Gastroesophageal sphincter (tissue), 3 donors: ENCODE results near the gene CD248.

Experiments used
- POLR2A ChIP-seq, 2 donors: fragments of 450-650 bp; IDR thresholded peaks; one replicate each; pipeline ENCODE4 v1.6.1; 2017; ENCODE audit warnings: antibody characterized with exemption in 2 of 2, mild to moderate bottlenecking in 2 of 2, moderate library complexity in 1 of 2
- POLR2AphosphoS5 ChIP-seq: sonication (generic); formaldehyde crosslinking; IDR thresholded peaks from one replicate; pipeline ENCODE4 v1.6.1; 2017; ENCODE audit warnings: antibody characterized with exemption
- TF ChIP-seq, protein P1 (sequence below), 4 experiments: fragments of 200-600 bp in 2 of 4; fragments of 450-650 bp in 2 of 4; sonication (generic) in 1 of 4; IDR thresholded peaks; one replicate each; pipeline ENCODE4 v1.5.1; 2017 to 2019; ENCODE audit warnings: antibody characterized with exemption in 4 of 4, mild to moderate bottlenecking in 2 of 4, moderate library complexity in 2 of 4

DNA sequence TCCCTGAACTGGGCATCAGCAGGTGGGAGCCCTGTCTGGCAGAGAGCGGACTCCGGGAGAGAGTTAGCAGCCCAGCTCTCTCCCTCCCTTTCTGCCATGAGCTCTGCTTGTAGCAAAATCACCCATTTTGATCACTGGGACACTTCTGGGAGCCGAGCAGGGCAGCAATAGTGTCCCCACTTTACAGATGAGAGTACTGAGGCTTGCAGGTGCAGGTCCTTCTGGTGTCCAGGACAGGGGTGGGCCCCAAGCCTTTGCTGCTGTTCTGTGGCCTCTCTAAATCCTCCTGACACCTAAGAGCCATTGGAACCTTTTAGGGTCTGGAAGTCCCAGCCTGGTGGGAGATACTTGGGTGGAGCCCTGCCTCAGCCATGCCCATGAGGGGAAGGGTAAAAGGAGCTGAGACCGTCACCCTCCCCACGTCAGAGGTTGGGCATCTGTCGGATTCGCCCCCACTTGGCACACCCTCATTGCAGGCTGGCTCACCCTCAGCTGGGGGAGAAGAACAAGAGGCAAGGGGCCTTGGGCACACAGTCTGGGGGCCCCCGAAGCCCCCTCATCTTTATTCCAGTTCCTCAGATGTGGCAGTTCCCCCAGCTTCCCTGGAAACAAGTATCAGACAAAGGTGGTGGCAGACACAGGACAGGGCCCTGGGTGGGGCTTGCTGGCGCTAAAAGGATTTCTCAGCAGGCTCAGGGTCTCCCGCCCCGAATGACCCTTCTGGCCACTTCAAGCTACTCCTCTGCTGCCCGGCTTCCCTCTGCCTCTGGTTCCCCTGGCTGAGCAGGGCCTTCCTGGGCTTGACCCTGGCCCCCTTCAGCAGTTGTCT lies 14.9 kb upstream of the CD248 start:
- TF ChIP-seq, protein P1, sequence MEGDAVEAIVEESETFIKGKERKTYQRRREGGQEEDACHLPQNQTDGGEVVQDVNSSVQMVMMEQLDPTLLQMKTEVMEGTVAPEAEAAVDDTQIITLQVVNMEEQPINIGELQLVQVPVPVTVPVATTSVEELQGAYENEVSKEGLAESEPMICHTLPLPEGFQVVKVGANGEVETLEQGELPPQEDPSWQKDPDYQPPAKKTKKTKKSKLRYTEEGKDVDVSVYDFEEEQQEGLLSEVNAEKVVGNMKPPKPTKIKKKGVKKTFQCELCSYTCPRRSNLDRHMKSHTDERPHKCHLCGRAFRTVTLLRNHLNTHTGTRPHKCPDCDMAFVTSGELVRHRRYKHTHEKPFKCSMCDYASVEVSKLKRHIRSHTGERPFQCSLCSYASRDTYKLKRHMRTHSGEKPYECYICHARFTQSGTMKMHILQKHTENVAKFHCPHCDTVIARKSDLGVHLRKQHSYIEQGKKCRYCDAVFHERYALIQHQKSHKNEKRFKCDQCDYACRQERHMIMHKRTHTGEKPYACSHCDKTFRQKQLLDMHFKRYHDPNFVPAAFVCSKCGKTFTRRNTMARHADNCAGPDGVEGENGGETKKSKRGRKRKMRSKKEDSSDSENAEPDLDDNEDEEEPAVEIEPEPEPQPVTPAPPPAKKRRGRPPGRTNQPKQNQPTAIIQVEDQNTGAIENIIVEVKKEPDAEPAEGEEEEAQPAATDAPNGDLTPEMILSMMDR (IDR thresholded peaks at IDR 0.05), result no peak
- TF ChIP-seq POLR2A (IDR thresholded peaks at IDR 0.05) (no peak), POLR2AphosphoS5 (no peak)
